ENCODE data around the gene KRTAP5-10.

DNA sequence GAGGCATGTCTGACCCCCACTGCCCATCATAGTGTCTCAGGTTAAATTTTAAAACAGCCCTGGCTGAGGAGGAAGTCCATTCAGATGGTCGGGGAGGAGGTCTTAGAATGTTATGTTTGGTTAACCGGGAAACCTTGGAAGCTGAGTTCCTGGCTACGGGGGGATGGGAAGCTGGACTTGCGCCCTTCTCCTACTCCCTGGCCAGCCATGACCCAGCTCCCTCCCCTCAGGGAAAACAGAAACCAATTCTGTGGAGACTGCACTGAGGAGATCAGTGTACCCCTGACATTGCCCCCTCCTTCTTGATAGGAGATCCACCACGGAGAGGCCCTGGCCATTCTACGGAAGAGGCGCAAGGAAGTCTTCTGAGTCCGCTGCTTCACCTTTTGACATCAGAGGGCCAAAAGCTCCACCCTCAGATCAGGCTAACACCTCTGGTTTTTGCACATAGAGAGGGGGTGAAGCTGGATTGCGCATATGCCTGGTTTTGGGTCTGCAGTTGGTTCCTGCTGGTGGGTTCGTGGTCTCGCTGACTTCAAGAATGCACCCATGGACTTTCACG lies 19.9 kb upstream of the KRTAP5-10 start:
- no peak for TF ChIP-seq CTCF (IDR thresholded peaks at IDR 0.05; ENCODE audit: insufficient read depth, low read length, poor library complexity, severe bottlenecking)
- no peak for TF ChIP-seq EZH2phosphoT487 (conservative IDR thresholded peaks at IDR 0.05; ENCODE audit: low read length)

Data from SU-DHL-6 (cell line).